SK-N-SH treated with all-trans-retinoic acid at 6 μM for 48 hours (cell line): ENCODE results near the gene TTC29.
A peak's percentile ranks its signal among the peaks of the same experiment; 100 is the strongest.

Experiments used
- ATAC-seq: fragments of 200-7000 bp; cut with Tn5 transposase; 3 replicates; pipeline ENCODE4 v1.9.1; 2020; ENCODE audit warnings: mild to moderate bottlenecking, moderate library complexity
- ARNTL ChIP-seq: fragments of 450-650 bp; formaldehyde crosslinking; IDR thresholded peaks from 2 replicates; pipeline ENCODE4 v1.5.0; 2020; ENCODE audit warnings: low read depth, mild to moderate bottlenecking, moderate library complexity, borderline replicate concordance
- BACH2 ChIP-seq: fragments of 250-450 bp; sonication (Bioruptor Pico); IDR thresholded peaks from 2 replicates; pipeline ENCODE4 v1.9.0; 2021; ENCODE audit warnings: mild to moderate bottlenecking, borderline replicate concordance
- CSDC2 ChIP-seq: fragments of 250-450 bp; sonication (Bioruptor Pico); IDR thresholded peaks from 2 replicates; pipeline ENCODE4 v1.5.0; 2020; ENCODE audit warnings: mild to moderate bottlenecking, moderate library complexity
- GLIS3 ChIP-seq: fragments of 250-450 bp; sonication (Bioruptor Pico); IDR thresholded peaks from 2 replicates; pipeline ENCODE4 v1.5.0; 2020; ENCODE audit warnings: mild to moderate bottlenecking, moderate library complexity
- ISL1 ChIP-seq: fragments of 250-450 bp; sonication (Bioruptor Pico); IDR thresholded peaks from 2 replicates; pipeline ENCODE4 v2.1.2; 2022; ENCODE audit warnings: mild to moderate bottlenecking, moderate library complexity
- PPARA ChIP-seq: fragments of 250-450 bp; sonication (Bioruptor Pico); IDR thresholded peaks from 2 replicates; pipeline ENCODE4 v1.5.0; 2020; ENCODE audit warnings: mild to moderate bottlenecking, borderline replicate concordance
- RARB ChIP-seq: fragments of 250-450 bp; sonication (Bioruptor Pico); IDR thresholded peaks from 2 replicates; pipeline ENCODE4 v1.8.0; 2021; ENCODE audit warnings: mild to moderate bottlenecking, moderate library complexity
- SNAI2 ChIP-seq: fragments of 250-450 bp; sonication (Bioruptor Pico); IDR thresholded peaks from 2 replicates; pipeline ENCODE4 v1.5.0; 2020; ENCODE audit warnings: mild to moderate bottlenecking, moderate library complexity
- TCF4 ChIP-seq: fragments of 250-450 bp; sonication (Bioruptor Pico); IDR thresholded peaks from 2 replicates; pipeline ENCODE4 v1.8.0; 2021; ENCODE audit warnings: mild to moderate bottlenecking, moderate library complexity, borderline replicate concordance
- TOX ChIP-seq: fragments of 250-450 bp; sonication (Bioruptor Pico); IDR thresholded peaks from 2 replicates; pipeline ENCODE4 v1.8.0; 2021; ENCODE audit warnings: mild to moderate bottlenecking, moderate library complexity, borderline replicate concordance
- ZC3H10 ChIP-seq: fragments of 250-450 bp; sonication (Bioruptor Pico); IDR thresholded peaks from 2 replicates; pipeline ENCODE4 v1.5.1; 2021; ENCODE audit warnings: mild to moderate bottlenecking, moderate library complexity
- ZFP3 ChIP-seq: fragments of 250-450 bp; sonication (Bioruptor Pico); IDR thresholded peaks from 2 replicates; pipeline ENCODE4 v1.5.0; 2020; ENCODE audit warnings: mild to moderate bottlenecking, moderate library complexity
- ZNF565 ChIP-seq: fragments of 450-650 bp; formaldehyde crosslinking; conservative IDR thresholded peaks from 2 replicates; pipeline ENCODE4 v1.5.0; 2020; ENCODE audit warnings: low read depth, mild to moderate bottlenecking, moderate library complexity
- ZNF70 ChIP-seq: fragments of 450-650 bp; formaldehyde crosslinking; IDR thresholded peaks from 2 replicates; pipeline ENCODE4 v1.5.0; 2020; ENCODE audit warnings: mild to moderate bottlenecking, moderate library complexity
- TF ChIP-seq, protein P1 (sequence below): fragments of 250-450 bp; sonication (Bioruptor Pico); IDR thresholded peaks from 2 replicates; pipeline ENCODE4 v1.5.0; 2020; ENCODE audit warnings: mild to moderate bottlenecking, moderate library complexity
- TF ChIP-seq, protein P2 (sequence below): fragments of 250-450 bp; sonication (Bioruptor Pico); IDR thresholded peaks from 2 replicates; pipeline ENCODE4 v1.5.1; 2020; ENCODE audit warnings: low read depth, mild to moderate bottlenecking, moderate library complexity
- TF ChIP-seq, protein P3 (sequence below): fragments of 250-450 bp; sonication (Bioruptor Pico); IDR thresholded peaks from 2 replicates; pipeline ENCODE4 v1.8.0; 2020; ENCODE audit warnings: mild to moderate bottlenecking, moderate library complexity, borderline replicate concordance
- TF ChIP-seq, protein P4 (sequence below): fragments of 250-450 bp; sonication (Bioruptor Pico); IDR thresholded peaks from 2 replicates; pipeline ENCODE4 v1.5.1; 2021; ENCODE audit warnings: mild to moderate bottlenecking, moderate library complexity

The TTC29 gene, protein sequence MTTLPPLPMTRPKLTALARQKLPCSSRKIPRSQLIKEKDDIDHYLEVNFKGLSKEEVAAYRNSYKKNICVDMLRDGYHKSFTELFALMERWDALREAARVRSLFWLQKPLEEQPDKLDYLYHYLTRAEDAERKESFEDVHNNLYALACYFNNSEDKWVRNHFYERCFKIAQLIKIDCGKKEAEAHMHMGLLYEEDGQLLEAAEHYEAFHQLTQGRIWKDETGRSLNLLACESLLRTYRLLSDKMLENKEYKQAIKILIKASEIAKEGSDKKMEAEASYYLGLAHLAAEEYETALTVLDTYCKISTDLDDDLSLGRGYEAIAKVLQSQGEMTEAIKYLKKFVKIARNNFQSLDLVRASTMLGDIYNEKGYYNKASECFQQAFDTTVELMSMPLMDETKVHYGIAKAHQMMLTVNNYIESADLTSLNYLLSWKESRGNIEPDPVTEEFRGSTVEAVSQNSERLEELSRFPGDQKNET

DNA sequence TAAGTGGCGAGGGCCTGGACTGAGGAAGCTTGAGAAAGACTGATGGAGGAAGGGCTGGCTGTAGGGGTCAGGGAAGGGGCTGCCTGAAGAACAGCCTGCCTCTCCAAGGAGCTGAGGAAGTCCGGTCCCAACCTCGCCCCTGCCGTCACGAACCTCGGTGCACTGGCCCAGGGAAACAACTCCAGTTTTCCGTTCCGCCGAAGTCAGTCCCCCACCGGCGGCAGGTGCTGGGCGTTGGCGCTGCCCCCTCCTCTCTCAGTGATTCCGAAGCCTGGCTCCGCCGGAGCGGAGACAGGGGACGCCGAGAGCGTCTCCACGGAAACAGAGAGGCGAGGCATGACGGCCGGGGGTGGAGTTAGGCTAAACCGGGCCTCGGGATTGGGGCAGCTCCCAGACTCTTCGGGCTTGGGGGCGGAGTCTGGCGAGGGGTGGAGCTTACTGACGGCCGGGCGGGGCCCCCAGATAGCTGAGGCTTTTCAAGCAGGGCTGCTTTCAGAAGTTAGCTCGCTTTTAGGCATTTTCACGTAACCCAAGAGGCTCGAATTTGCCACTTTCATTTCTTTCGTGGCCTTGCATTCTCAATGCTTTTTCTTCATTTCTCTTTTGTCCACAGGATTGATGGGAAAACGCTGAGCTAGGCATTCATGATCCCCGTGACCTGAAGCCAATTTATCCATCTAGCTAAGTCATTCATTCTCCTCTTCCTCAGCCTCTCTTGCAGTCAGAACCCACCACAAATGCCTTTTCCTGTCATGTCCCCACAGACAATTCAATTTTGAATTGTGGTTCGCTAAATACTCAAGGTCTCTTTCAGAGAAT is at the start of gene TTC29:
TTC29 (minus strand) TSS at position 309 of the 819 bp plus-strand sequence. CDS start 5,969 bp downstream, outside the sequence.
- TF ChIP-seq ZFP3 (CRISPR knock-in tag) (no peak), PPARA (CRISPR knock-in tag) (no peak), ISL1 (CRISPR knock-in tag) (no peak), ZNF565 (CRISPR knock-in tag) (no peak)
- TF ChIP-seq, protein P1, sequence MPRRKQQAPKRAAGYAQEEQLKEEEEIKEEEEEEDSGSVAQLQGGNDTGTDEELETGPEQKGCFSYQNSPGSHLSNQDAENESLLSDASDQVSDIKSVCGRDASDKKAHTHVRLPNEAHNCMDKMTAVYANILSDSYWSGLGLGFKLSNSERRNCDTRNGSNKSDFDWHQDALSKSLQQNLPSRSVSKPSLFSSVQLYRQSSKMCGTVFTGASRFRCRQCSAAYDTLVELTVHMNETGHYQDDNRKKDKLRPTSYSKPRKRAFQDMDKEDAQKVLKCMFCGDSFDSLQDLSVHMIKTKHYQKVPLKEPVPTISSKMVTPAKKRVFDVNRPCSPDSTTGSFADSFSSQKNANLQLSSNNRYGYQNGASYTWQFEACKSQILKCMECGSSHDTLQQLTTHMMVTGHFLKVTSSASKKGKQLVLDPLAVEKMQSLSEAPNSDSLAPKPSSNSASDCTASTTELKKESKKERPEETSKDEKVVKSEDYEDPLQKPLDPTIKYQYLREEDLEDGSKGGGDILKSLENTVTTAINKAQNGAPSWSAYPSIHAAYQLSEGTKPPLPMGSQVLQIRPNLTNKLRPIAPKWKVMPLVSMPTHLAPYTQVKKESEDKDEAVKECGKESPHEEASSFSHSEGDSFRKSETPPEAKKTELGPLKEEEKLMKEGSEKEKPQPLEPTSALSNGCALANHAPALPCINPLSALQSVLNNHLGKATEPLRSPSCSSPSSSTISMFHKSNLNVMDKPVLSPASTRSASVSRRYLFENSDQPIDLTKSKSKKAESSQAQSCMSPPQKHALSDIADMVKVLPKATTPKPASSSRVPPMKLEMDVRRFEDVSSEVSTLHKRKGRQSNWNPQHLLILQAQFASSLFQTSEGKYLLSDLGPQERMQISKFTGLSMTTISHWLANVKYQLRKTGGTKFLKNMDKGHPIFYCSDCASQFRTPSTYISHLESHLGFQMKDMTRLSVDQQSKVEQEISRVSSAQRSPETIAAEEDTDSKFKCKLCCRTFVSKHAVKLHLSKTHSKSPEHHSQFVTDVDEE (CRISPR knock-in tag) = no peak
- ATAC-seq = peak; percentile 100

DNA sequence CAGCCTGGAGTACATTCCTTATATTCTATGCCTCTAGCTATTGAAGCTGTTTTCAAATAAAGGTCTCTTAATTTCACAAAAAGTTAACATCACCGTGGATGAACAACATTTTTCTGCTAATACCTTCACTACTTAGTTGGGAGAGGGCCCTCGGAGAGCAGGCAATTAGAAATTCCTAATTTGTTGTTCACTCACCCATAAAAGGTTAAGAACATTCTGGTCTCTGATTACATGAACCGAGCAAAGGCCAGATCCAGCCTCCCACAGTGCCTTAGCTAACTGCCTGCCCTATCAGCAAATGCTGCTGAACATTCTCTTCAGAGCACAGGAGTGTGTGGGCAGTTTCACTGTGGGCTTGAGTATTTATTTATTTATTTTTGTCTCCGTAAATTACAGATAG is 36.0 kb upstream of the TTC29 start:
- ATAC-seq = no peak
- TF ChIP-seq ISL1 (CRISPR knock-in tag) = no peak
- no peak for TF ChIP-seq ARNTL (CRISPR knock-in tag)
- TF ChIP-seq TCF4 = no peak
- TF ChIP-seq ZFP3 (CRISPR knock-in tag) = no peak
- TF ChIP-seq, protein P2, sequence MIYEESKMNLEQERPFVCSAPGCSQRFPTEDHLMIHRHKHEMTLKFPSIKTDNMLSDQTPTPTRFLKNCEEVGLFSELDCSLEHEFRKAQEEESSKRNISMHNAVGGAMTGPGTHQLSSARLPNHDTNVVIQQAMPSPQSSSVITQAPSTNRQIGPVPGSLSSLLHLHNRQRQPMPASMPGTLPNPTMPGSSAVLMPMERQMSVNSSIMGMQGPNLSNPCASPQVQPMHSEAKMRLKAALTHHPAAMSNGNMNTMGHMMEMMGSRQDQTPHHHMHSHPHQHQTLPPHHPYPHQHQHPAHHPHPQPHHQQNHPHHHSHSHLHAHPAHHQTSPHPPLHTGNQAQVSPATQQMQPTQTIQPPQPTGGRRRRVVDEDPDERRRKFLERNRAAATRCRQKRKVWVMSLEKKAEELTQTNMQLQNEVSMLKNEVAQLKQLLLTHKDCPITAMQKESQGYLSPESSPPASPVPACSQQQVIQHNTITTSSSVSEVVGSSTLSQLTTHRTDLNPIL (CRISPR knock-in tag) = no peak
- no peak for TF ChIP-seq SNAI2 (CRISPR knock-in tag)
- TF ChIP-seq CSDC2 (CRISPR knock-in tag) = no peak
- no peak for TF ChIP-seq ZNF565 (CRISPR knock-in tag)
- TF ChIP-seq, protein P1 (CRISPR knock-in tag) = no peak
- no peak for TF ChIP-seq BACH2
- no peak for TF ChIP-seq TOX (CRISPR knock-in tag)
- no peak for TF ChIP-seq GLIS3 (CRISPR knock-in tag)
- TF ChIP-seq, protein P3, sequence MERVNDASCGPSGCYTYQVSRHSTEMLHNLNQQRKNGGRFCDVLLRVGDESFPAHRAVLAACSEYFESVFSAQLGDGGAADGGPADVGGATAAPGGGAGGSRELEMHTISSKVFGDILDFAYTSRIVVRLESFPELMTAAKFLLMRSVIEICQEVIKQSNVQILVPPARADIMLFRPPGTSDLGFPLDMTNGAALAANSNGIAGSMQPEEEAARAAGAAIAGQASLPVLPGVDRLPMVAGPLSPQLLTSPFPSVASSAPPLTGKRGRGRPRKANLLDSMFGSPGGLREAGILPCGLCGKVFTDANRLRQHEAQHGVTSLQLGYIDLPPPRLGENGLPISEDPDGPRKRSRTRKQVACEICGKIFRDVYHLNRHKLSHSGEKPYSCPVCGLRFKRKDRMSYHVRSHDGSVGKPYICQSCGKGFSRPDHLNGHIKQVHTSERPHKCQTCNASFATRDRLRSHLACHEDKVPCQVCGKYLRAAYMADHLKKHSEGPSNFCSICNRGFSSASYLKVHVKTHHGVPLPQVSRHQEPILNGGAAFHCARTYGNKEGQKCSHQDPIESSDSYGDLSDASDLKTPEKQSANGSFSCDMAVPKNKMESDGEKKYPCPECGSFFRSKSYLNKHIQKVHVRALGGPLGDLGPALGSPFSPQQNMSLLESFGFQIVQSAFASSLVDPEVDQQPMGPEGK (CRISPR knock-in tag) = no peak
- TF ChIP-seq ZNF70 (CRISPR knock-in tag) = no peak
- TF ChIP-seq RARB (CRISPR knock-in tag) = no peak
- no peak for TF ChIP-seq ZC3H10 (CRISPR knock-in tag)
- TF ChIP-seq, protein P4, sequence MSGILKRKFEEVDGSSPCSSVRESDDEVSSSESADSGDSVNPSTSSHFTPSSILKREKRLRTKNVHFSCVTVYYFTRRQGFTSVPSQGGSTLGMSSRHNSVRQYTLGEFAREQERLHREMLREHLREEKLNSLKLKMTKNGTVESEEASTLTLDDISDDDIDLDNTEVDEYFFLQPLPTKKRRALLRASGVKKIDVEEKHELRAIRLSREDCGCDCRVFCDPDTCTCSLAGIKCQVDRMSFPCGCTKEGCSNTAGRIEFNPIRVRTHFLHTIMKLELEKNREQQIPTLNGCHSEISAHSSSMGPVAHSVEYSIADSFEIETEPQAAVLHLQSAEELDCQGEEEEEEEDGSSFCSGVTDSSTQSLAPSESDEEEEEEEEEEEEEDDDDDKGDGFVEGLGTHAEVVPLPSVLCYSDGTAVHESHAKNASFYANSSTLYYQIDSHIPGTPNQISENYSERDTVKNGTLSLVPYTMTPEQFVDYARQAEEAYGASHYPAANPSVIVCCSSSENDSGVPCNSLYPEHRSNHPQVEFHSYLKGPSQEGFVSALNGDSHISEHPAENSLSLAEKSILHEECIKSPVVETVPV (CRISPR knock-in tag) = no peak
